Tibial nerve (tissue), 4 donors: ENCODE data around the gene PARP9. TPM values are rescaled to one million over a fixed set of nuclear protein-coding genes. Genes with fewer than 3 reads are reported as not detected.
A peak's percentile ranks its signal among the peaks of the same experiment; 100 is the strongest.

Source experiments
- DNase-seq, 2 donors: peaks; one replicate each; pipeline ENCODE4 v3.0.0-alpha.2; 2019; ENCODE audit warnings: low spot score in 2 of 2
- H3K27ac ChIP-seq, 4 donors: fragments of 200-600 bp; sonication (generic) in 3 of 4; one replicate each; pipeline ENCODE4 v1.5.1; 2017 to 2019; ENCODE audit warnings: mild to moderate bottlenecking in 1 of 4
- H3K27me3 ChIP-seq, 2 donors: fragments of 200-600 bp; sonication (generic) in 1 of 2; one replicate each; pipeline versions ENCODE4 v1.5.1 to v1.6.0; 2017 to 2019
- H3K36me3 ChIP-seq, 3 donors: fragments of 200-600 bp; sonication (generic); one replicate each; pipeline ENCODE4 v1.5.1; 2018 to 2019
- H3K4me1 ChIP-seq, 4 donors: fragments of 200-600 bp; sonication (generic) in 3 of 4; one replicate each; pipeline ENCODE4 v1.5.1; 2017 to 2019
- H3K4me3 ChIP-seq, 4 donors: fragments of 200-600 bp; sonication (generic) in 3 of 4; one replicate each; pipeline ENCODE4 v1.5.1; 2017 to 2019; ENCODE audit warnings: mild to moderate bottlenecking in 1 of 4, moderate library complexity in 1 of 4
- H3K9me3 ChIP-seq, 4 donors: fragments of 200-600 bp; sonication (generic) in 3 of 4; one replicate each; pipeline ENCODE4 v1.5.1; 2017 to 2019
- CTCF ChIP-seq, 5 experiments: fragments of 200-600 bp in 3 of 5; fragments of 450-650 bp in 2 of 5; sonication (generic) in 3 of 5; IDR thresholded peaks; one replicate each; pipeline ENCODE4 v1.5.1; 2016 to 2019; ENCODE audit warnings: antibody characterized with exemption in 5 of 5, mild to moderate bottlenecking in 3 of 5, moderate library complexity in 2 of 5
- EP300 ChIP-seq, 2 donors: sonication (generic); formaldehyde crosslinking; IDR thresholded peaks; one replicate each; pipeline ENCODE4 v1.6.1; 2017; ENCODE audit warnings: antibody characterized with exemption in 2 of 2, mild to moderate bottlenecking in 1 of 2
- POLR2A ChIP-seq, 2 donors: fragments of 450-650 bp; IDR thresholded peaks; one replicate each; pipeline ENCODE4 v1.6.1; 2017; ENCODE audit warnings: antibody characterized with exemption in 2 of 2, mild to moderate bottlenecking in 2 of 2, moderate library complexity in 2 of 2
- WGBS, 2 donors: methylation state at CpG; one replicate each; pipeline ENCODE4 v1.1.5; 2018; 5-methylcytosine and 5-hydroxymethylcytosine counted together
- total RNA-seq, 4 donors: library from RNA; depleted of rRNA; stranded (reverse); fragments of >200 nt; gene quantifications; one replicate each; pipeline ENCODE4 v1.1.0, GENCODE V29; 2016

The PARP9 gene
- total RNA-seq, 4 donors from 2014 or later: 16.1 to 32.6 (median 22.4) TPM

- 90 to 92% methylated on average over 1 of the region's 1 CpG for WGBS, 2 donors
- Histone ChIP-seq H3K4me1 (peaks cover 0 to 8% (median 0%) of the 10 kb centered on the region in 4 donors), H3K9me3 (peaks cover 0 to 28% (median 5%) of the 10 kb centered on the region in 4 donors), H3K27ac (no peak overlapping the region), H3K27me3 (no peaks in the 10 kb centered on the region), H3K4me3 (no peak overlapping the region), H3K36me3 (peaks cover 0 to 4% (median 0%) of the 10 kb centered on the region in 3 donors)
- TF ChIP-seq CTCF (IDR thresholded peaks at IDR 0.05): no peak
- TF ChIP-seq EP300 (IDR thresholded peaks at IDR 0.05): no peak
- no peak for TF ChIP-seq POLR2A (IDR thresholded peaks at IDR 0.05)
- DNase-seq: no peak
These were observed 18.3 kb upstream of the PARP9 start for GRCh38 chr3:122582390-122582789.

- WGBS, 2 donors: 98 to 99% methylated on average over 2 of the region's 2 CpGs
- TF ChIP-seq POLR2A (IDR thresholded peaks at IDR 0.05) (no peak), EP300 (IDR thresholded peaks at IDR 0.05) (no peak), CTCF (IDR thresholded peaks at IDR 0.05) (no peak)
- Histone ChIP-seq H3K27me3 (no peaks in the 10 kb centered on the region), H3K4me1 (peaks cover 0 to 8% (median 0%) of the 10 kb centered on the region in 4 donors), H3K4me3 (no peak overlapping the region), H3K36me3 (peaks cover 0 to 4% (median 0%) of the 10 kb centered on the region in 3 donors), H3K9me3 (peaks cover 0 to 28% (median 5%) of the 10 kb centered on the region in 4 donors), H3K27ac (no peak overlapping the region)
- DNase-seq: no peak
These were observed 17.5 kb upstream of the PARP9 start for GRCh38 chr3:122581622-122582021.

- TF ChIP-seq EP300 (IDR thresholded peaks at IDR 0.05) (no peak), POLR2A (IDR thresholded peaks at IDR 0.05) (no peak)
- DNase-seq: no peak
- 87% methylated on average over 3 of the region's 3 CpGs for WGBS, 2 donors
These were observed 16.4 kb upstream of the PARP9 start for GRCh38 chr3:122580470-122580869.

GRCh38 chr3:122578069-122578740 is 14.1 kb upstream of the PARP9 start:
- TF ChIP-seq EP300 (IDR thresholded peaks at IDR 0.05) (no peak), POLR2A (IDR thresholded peaks at IDR 0.05) (no peak), CTCF (IDR thresholded peaks at IDR 0.05) (no peak)
- Histone ChIP-seq H3K4me3 (peak overlapping the region; percentile 30 to 62 (median 56)), H3K27ac (peak overlapping the region in 1 of 4 donors; percentile 78), H3K9me3 (peaks cover 0 to 21% (median 5%) of the 10 kb centered on the region in 4 donors), H3K4me1 (peaks cover 0 to 11% (median 2%) of the 10 kb centered on the region in 4 donors), H3K36me3 (peaks cover 0 to 17% (median 0%) of the 10 kb centered on the region in 3 donors), H3K27me3 (no peaks in the 10 kb centered on the region)
- WGBS, 2 donors: 42 to 49% methylated on average over 5 of the region's 5 CpGs
- DNase-seq: no peak

More at GRCh38 chr3:122580470-122580869, 16.4 kb upstream of the PARP9 start:
- Histone ChIP-seq H3K27ac (no peak overlapping the region), H3K27me3 (no peaks in the 10 kb centered on the region), H3K9me3 (peaks cover 0 to 28% (median 5%) of the 10 kb centered on the region in 4 donors), H3K4me3 (no peak overlapping the region), H3K36me3 (peaks cover 0 to 4% (median 0%) of the 10 kb centered on the region in 3 donors), H3K4me1 (peaks cover 0 to 8% (median 0%) of the 10 kb centered on the region in 4 donors)

- Histone ChIP-seq H3K36me3 (peaks cover 0 to 24% (median 0%) of the 10 kb centered on the region in 3 donors), H3K4me3 (peak within 1 kb of the TSS; percentile 30 to 62 (median 56)), H3K9me3 (peaks cover 0 to 14% (median 3%) of the 10 kb centered on the region in 4 donors), H3K4me1 (peaks cover 0 to 18% (median 4%) of the 10 kb centered on the region in 4 donors), H3K27me3 (no peaks in the 10 kb centered on the region), H3K27ac (peak within 1 kb of the TSS in 1 of 4 donors; percentile 78)
- DNase-seq: no peak
- 2 to 6% methylated on average over 36 to 39 of the region's 40 CpGs for WGBS, 2 donors
- no peak for TF ChIP-seq EP300 (IDR thresholded peaks at IDR 0.05)
- TF ChIP-seq POLR2A (IDR thresholded peaks at IDR 0.05): no peak
- TF ChIP-seq CTCF (IDR thresholded peaks at IDR 0.05): no peak
These were observed 13.4 kb upstream of the PARP9 start, which contains the start of gene PARP15 for GRCh38 chr3:122577409-122578031. Gene PARP15, plus strand, starts transcription at chr3:122577650. Its CDS starts 18 bp downstream, at chr3:122577668.
